Right atrium auricular region (tissue), 2 donors: ENCODE data around the gene ATP1A1. TPM values are rescaled to one million over a fixed set of nuclear protein-coding genes. Genes with fewer than 3 reads are reported as not detected.

Experiments used
- DNase-seq: peaks from one replicate; pipeline ENCODE4 v3.0.0-alpha.2; 2019; ENCODE audit warnings: low spot score
- H3K27ac ChIP-seq, 2 donors: fragments of 200-600 bp; sonication (generic); 1 replicate in 1 of 2; 2 replicates in 1 of 2; pipeline ENCODE4 v1.5.1; 2016 to 2019
- H3K27me3 ChIP-seq, 2 donors: fragments of 200-600 bp; sonication (generic); one replicate each; pipeline versions ENCODE4 v1.5.1 to v1.6.0; 2017 to 2019
- H3K36me3 ChIP-seq: fragments of 200-600 bp; sonication (generic); one replicate; pipeline ENCODE4 v1.5.1; 2016
- H3K4me1 ChIP-seq, 2 donors: fragments of 200-600 bp; sonication (generic); one replicate each; pipeline versions ENCODE4 v1.5.1 to v1.6.0; 2017 to 2019
- H3K4me3 ChIP-seq, 2 donors: fragments of 200-600 bp; sonication (generic); 1 replicate in 1 of 2; 2 replicates in 1 of 2; pipeline ENCODE4 v1.5.1; 2017 to 2019; ENCODE audit warnings: mild to moderate bottlenecking in 1 of 2, moderate library complexity in 1 of 2
- H3K9me3 ChIP-seq, 2 donors: fragments of 200-600 bp; sonication (generic); one replicate each; pipeline ENCODE4 v1.5.1; 2019
- total RNA-seq, 2 donors: library from RNA; depleted of rRNA; stranded (reverse); fragments of >200 nt; gene quantifications; one replicate each; pipeline ENCODE4 v1.1.0, GENCODE V29; 2016
- TF ChIP-seq, protein P1 (sequence below), 2 donors: fragments of 200-600 bp; sonication (generic); IDR thresholded peaks; one replicate each; pipeline ENCODE4 v1.5.1; 2019; ENCODE audit warnings: antibody characterized with exemption in 2 of 2

The ATP1A1 gene
- total RNA-seq, 2 donors from 2014 or later, result 148 to 256 TPM

DNA sequence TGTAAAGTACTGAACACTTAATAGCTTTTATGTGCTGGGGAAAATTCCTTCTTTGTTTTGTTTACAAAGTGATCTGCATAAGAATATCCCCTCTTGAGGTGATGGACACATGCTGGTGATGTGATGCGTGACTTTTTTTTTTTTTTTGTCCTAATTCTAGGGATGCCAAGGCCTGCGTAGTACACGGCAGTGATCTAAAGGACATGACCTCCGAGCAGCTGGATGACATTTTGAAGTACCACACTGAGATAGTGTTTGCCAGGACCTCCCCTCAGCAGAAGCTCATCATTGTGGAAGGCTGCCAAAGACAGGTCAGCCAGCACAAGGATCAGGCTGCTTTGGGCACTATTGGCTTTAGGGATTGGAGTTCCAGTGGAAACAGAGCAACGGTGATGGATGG is 24.7 kb downstream of the ATP1A1 start:
- no peaks in the 10 kb centered on the region for H3K27me3 ChIP-seq
- no peak for DNase-seq
- H3K4me3 ChIP-seq, result no peak overlapping the region
- peaks cover 0 to 6% of the 10 kb centered on the region in 2 donors for H3K4me1 ChIP-seq
- no peaks in the 10 kb centered on the region for H3K9me3 ChIP-seq
- peak overlapping the region; percentile 33 to 54 for H3K27ac ChIP-seq
- peaks cover 100% of the 10 kb centered on the region for H3K36me3 ChIP-seq
- TF ChIP-seq, protein P1, sequence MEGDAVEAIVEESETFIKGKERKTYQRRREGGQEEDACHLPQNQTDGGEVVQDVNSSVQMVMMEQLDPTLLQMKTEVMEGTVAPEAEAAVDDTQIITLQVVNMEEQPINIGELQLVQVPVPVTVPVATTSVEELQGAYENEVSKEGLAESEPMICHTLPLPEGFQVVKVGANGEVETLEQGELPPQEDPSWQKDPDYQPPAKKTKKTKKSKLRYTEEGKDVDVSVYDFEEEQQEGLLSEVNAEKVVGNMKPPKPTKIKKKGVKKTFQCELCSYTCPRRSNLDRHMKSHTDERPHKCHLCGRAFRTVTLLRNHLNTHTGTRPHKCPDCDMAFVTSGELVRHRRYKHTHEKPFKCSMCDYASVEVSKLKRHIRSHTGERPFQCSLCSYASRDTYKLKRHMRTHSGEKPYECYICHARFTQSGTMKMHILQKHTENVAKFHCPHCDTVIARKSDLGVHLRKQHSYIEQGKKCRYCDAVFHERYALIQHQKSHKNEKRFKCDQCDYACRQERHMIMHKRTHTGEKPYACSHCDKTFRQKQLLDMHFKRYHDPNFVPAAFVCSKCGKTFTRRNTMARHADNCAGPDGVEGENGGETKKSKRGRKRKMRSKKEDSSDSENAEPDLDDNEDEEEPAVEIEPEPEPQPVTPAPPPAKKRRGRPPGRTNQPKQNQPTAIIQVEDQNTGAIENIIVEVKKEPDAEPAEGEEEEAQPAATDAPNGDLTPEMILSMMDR (IDR thresholded peaks at IDR 0.05), result no peak

DNA sequence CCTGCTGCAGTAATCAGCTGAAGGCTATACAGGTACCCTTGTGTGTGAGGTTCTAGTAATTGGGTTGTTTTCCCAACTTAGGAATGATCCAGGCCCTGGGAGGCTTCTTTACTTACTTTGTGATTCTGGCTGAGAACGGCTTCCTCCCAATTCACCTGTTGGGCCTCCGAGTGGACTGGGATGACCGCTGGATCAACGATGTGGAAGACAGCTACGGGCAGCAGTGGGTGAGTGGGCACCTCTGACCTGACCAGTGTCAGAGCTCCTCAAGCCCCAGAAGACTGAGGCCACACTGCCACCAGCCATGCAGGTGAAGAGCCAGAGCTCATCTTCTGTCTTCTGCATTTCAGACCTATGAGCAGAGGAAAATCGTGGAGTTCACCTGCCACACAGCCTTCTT is 27.7 kb downstream of the ATP1A1 start:
- TF ChIP-seq, protein P1 (IDR thresholded peaks at IDR 0.05), result no peak

DNA sequence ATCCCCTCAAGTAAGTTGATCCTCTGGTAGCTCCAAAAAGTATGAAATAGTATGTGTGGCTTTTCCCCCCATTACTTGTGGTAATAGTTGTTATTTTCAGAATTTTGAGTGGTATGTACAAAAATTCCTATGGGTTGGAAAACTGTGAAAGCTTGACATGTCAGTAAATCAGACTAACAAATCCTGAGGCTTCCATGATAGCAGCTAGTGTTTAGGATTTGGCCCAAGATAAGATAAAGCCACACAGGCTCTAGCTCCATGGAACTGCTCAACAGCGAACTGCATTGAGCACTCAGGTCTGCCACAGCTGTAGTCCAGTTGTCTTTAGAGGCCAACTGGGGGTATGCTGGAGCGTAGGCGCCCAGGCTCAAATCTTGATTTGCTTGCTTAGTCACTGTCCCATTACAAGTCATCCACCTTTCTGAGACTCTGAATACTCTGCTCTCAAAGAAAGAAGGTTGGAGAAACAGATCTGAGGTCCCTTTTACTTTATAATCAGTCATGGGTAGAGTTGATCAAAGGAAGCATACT is 28.7 kb downstream of the ATP1A1 start:
- no peak overlapping the region for H3K27ac ChIP-seq

More for the DNA sequence above, 27.7 kb downstream of the ATP1A1 start:
- Histone ChIP-seq H3K9me3 (no peaks in the 10 kb centered on the region), H3K36me3 (peaks cover 100% of the 10 kb centered on the region), H3K27me3 (no peaks in the 10 kb centered on the region), H3K27ac (no peak overlapping the region), H3K4me1 (peaks cover 0 to 13% of the 10 kb centered on the region in 2 donors), H3K4me3 (no peak overlapping the region)
- DNase-seq, result no peak

DNA sequence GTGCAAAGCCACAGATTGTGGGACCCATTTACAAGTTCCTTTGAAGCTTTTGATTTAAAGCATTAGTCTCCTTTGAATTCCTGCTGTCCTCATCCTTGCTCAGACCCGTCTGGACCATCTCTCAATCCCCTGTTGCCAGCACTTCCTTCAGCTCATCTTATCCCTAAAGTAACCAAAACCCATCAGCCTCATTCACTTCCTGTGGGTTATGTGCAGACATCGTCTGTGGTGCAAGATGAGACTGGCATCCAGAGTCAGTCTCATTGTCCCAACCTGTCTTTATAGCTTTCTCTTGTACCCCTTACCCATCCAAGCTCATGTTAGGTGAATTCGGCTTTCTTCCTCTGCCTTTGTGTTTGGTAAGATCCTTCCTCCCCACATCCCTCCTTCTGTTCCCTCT is 29.3 kb downstream of the ATP1A1 start:
- Histone ChIP-seq H3K27ac (no peak overlapping the region), H3K36me3 (peaks cover 100% of the 10 kb centered on the region), H3K27me3 (no peaks in the 10 kb centered on the region), H3K4me1 (peaks cover 0 to 13% of the 10 kb centered on the region in 2 donors), H3K9me3 (no peaks in the 10 kb centered on the region), H3K4me3 (no peak overlapping the region)
- TF ChIP-seq, protein P1 (IDR thresholded peaks at IDR 0.05), result no peak
- no peak for DNase-seq

More for the DNA sequence above, 28.7 kb downstream of the ATP1A1 start:
- Histone ChIP-seq H3K4me1 (peaks cover 0 to 13% of the 10 kb centered on the region in 2 donors), H3K9me3 (no peaks in the 10 kb centered on the region), H3K36me3 (peaks cover 100% of the 10 kb centered on the region), H3K27me3 (no peaks in the 10 kb centered on the region), H3K4me3 (no peak overlapping the region)
- TF ChIP-seq, protein P1 (IDR thresholded peaks at IDR 0.05), result no peak
- no peak for DNase-seq

DNA sequence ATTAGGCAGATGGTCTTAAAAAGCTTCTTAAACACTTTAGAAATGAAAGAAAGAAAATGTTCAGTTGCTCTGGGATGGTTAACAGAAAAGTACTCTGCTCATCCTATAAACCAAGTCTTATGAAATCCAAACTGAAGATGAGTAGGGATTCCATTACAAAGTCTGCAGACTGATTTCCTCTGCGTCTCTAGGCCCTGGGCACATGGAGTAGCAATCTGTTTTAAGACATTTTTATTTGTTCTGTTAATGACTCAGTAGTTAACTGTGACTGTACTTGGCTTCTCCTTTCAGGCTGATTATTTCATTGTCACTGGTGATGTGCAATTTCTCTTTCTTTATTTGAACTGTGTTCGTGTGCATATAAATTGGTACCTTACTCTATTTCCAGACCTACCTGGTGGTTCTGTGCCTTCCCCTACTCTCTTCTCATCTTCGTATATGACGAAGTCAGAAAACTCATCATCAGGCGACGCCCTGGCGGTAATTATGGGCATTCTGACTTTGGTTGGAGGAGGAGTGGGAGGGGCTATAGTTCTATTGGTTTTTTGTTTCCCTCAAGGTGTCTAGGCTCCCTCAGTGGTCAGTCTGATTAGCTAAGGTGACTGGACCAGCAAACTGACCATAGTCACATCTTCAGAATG is 30.6 kb downstream of the ATP1A1 start:
- Histone ChIP-seq H3K27ac (no peak overlapping the region), H3K27me3 (no peaks in the 10 kb centered on the region), H3K9me3 (no peaks in the 10 kb centered on the region), H3K4me1 (peaks cover 0 to 7% of the 10 kb centered on the region in 2 donors), H3K4me3 (no peak overlapping the region), H3K36me3 (peaks cover 95% of the 10 kb centered on the region)
- no peak for DNase-seq
- TF ChIP-seq, protein P1 (IDR thresholded peaks at IDR 0.05), result no peak
